ENCODE measurements around the gene SLC45A1.

The SLC45A1 gene

DNA sequence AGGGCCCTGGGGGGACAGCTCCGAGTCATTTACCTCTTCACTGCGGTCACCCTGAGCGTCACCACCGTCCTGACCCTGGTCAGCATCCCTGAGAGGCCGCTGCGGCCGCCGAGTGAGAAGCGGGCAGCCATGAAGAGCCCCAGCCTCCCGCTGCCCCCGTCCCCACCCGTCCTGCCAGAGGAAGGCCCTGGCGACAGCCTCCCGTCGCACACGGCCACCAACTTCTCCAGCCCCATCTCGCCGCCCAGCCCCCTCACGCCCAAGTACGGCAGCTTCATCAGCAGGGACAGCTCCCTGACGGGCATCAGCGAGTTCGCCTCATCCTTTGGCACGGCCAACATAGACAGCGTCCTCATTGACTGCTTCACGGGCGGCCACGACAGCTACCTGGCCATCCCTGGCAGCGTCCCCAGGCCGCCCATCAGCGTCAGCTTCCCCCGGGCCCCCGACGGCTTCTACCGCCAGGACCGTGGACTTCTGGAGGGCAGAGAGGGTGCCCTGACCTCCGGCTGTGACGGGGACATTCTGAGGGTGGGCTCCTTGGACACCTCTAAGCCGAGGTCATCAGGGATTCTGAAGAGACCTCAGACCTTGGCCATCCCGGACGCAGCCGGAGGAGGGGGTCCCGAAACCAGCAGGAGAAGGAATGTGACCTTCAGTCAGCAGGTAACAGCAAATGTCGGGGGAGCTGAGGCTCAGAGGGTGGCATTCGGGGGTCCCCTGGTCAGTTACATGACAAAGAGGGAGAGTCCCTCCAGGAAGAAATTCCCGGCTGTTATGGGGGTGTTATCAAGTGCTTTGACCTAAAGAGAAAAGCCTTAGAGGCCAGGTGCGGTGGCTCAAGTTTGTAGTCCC lies 12.6 kb downstream of the SLC45A1 start:
- no peak for DNase-seq (ENCODE audit: low read depth, low spot score)
- TF ChIP-seq, protein P1, sequence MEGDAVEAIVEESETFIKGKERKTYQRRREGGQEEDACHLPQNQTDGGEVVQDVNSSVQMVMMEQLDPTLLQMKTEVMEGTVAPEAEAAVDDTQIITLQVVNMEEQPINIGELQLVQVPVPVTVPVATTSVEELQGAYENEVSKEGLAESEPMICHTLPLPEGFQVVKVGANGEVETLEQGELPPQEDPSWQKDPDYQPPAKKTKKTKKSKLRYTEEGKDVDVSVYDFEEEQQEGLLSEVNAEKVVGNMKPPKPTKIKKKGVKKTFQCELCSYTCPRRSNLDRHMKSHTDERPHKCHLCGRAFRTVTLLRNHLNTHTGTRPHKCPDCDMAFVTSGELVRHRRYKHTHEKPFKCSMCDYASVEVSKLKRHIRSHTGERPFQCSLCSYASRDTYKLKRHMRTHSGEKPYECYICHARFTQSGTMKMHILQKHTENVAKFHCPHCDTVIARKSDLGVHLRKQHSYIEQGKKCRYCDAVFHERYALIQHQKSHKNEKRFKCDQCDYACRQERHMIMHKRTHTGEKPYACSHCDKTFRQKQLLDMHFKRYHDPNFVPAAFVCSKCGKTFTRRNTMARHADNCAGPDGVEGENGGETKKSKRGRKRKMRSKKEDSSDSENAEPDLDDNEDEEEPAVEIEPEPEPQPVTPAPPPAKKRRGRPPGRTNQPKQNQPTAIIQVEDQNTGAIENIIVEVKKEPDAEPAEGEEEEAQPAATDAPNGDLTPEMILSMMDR (IDR thresholded peaks at IDR 0.05; ENCODE audit: low read depth, low read length): no peak
- no peak overlapping the region for H3K4me3 ChIP-seq (ENCODE audit: low read depth, low read length)
- in situ Hi-C loops (cut with HindIII; ENCODE audit: low sequenced_read_pairs): no loop called here

DNA sequence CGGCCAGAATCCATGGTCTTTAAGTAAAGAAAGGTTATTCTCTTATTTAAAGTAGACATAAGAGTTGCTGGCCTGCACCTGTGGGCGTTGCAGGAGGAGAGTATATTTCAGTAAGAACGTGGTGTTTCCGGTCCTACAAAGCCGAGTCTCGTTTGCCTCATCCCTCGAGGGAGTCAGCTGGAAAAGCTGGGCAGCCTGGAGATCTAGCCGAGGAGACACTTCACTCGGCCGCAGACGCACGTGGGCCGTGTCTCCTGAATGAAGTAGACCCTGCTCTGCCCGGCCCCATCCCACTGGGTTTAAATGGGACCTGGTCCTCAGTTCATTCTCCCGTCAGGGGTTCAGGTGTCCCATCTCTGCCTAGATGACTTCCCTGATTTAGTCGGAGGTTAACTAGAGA lies 14.9 kb downstream of the SLC45A1 start:
- in situ Hi-C loops (cut with HindIII; ENCODE audit: low sequenced_read_pairs): no loop called here
- TF ChIP-seq, protein P1 (IDR thresholded peaks at IDR 0.05; ENCODE audit: low read depth, low read length): no peak
- no peak for DNase-seq (ENCODE audit: low read depth, low spot score)
- no peak overlapping the region for H3K4me3 ChIP-seq (ENCODE audit: low read depth, low read length)

DNA sequence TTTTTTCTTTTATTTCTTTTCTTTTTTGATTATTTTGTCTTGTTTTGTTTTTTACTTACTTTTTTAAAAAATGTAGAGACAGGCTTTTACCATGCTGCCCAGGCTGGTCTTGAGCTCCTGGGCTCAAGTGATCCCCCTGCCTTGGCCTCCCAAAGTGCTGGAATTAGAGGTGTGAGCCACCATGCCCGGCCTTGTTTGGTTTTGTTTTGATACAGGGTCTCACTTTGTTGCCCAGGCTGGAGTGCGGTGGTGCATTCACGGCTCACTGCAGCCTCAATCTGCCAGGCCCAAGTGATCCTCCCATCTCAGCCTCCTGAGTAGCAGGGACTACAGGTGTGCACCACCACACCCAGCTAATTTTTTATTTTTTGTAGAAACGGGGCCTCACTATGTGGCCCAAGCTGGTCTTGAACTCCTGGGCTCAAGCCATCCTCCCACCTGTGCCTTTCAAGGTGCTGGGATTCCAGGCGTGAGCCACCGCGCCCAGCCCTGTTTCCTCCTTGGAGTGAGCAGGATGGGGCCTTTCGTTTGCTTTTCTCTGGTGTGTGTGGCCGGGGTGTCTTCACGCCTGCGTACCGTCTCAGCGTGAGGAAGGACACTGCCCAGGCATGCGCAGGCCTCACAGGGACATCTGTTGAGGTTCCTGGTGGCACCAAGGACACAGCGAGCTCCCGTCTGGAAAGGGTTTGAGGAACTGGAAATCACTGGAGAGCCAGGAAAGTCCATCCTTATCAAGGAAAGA lies 15.5 kb downstream of the SLC45A1 start:
- TF ChIP-seq, protein P1 (IDR thresholded peaks at IDR 0.05; ENCODE audit: low read depth, low read length): no peak
- no peak overlapping the region for H3K4me3 ChIP-seq (ENCODE audit: low read depth, low read length)
- DNase-seq (ENCODE audit: low read depth, low spot score): no peak
- in situ Hi-C loops (cut with HindIII; ENCODE audit: low sequenced_read_pairs): no loop called here

DNA sequence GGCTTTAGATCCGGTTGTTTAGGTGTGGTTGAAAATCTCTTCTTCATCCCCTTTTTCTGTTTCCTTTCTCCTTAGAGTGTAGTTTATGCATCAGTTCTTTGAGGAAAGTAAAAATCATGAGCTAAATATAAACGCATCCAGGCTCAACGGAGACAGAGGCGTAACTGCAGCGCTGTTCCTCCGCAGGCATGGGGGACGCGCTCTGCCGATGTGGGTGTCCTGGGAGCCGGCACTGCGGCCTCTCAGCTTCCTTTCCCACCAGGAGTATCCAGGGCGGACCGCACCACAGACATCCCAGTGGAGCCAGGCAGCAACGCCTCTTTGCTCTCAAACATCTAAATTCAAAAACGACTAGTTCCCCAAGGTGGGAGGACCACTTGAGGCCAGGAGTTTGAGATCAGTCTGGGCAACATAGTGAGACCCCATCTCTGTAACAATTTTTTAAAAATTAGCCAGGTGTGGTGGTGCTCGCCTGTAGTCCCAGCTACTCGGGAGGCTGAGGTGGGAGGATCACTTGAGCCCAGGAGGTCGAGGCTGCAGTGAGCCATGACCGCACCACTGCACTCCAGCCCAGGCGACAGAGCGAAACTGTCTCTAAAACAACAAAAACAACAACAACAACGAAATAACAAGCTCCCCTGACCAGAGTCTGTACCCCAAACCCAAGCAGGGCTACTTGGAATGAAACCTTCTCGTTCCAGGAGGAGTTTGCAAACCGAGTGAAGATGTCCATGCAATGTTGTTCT lies 16.4 kb downstream of the SLC45A1 start:
- in situ Hi-C loops (cut with HindIII; ENCODE audit: low sequenced_read_pairs): no loop called here
- DNase-seq (ENCODE audit: low read depth, low spot score): no peak
- TF ChIP-seq, protein P1 (IDR thresholded peaks at IDR 0.05; ENCODE audit: low read depth, low read length): no peak
- H3K4me3 ChIP-seq (ENCODE audit: low read depth, low read length): no peak overlapping the region

DNA sequence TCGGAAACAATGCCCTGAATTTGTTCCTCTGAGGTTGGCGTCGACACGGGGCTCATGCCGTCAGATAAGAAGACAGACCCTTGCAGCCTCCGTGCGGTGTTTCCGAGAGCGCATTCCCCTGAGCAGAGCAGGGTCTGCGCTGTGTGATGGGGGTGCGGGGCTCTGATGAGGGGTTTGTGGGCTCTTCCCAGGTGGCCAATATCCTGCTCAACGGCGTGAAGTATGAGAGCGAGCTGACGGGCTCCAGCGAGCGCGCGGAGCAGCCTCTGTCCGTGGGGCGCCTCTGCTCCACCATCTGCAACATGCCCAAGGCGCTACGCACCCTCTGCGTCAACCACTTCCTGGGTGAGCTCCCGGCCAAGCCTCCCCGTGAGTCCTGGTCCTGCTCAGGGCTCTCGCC lies 17.3 kb downstream of the SLC45A1 start:
- TF ChIP-seq, protein P1 (IDR thresholded peaks at IDR 0.05; ENCODE audit: low read depth, low read length): no peak
- H3K4me3 ChIP-seq (ENCODE audit: low read depth, low read length): no peak overlapping the region
- DNase-seq (ENCODE audit: low read depth, low spot score): no peak
- in situ Hi-C loops (cut with HindIII; ENCODE audit: low sequenced_read_pairs): no loop called here

DNA sequence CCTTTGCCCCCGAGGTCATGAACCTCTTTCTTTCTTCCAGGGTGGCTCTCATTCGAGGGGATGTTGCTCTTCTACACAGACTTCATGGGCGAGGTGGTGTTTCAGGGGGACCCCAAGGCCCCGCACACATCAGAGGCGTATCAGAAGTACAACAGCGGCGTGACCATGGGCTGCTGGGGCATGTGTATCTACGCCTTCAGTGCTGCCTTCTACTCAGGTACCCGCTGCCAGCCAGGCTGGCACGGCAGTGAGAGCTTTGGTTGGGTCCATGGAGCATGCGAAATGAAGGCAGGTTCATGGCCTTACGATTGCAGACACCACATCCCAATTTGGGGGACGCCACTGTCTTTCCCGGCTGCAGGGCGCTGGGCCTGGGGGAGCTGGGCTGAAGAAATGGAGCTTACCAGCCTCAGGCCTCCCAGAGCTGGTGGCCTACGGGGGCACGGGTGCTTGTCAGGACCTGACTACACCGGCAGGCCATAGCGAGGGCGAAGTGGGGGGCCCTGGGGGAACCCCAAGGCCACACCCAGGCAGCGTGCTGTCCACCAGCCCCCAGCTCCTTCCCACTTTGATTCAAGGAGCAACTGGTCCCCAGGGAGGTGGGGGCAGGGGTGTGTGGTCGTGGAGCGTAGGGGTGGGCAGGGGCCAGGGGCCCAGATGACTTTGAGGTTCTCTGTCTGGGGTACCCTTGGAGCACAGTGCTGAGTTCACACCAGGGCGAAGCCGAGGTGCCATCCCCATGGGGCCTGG lies 20.0 kb downstream of the SLC45A1 start:
- no peak for DNase-seq (ENCODE audit: low read depth, low spot score)
- H3K4me3 ChIP-seq (ENCODE audit: low read depth, low read length): no peak overlapping the region
- in situ Hi-C loops (cut with HindIII; ENCODE audit: low sequenced_read_pairs): no loop called here
- TF ChIP-seq, protein P1 (IDR thresholded peaks at IDR 0.05; ENCODE audit: low read depth, low read length): no peak
